Trophoblast cell (in vitro differentiated cells and primary cell): ENCODE data around the gene S100PBP. TPM values are rescaled to one million over a fixed set of nuclear protein-coding genes. Genes with fewer than 3 reads are reported as not detected.

ENCODE experiments used
- DNase-seq, 2 donors: peaks; one replicate each; pipeline ENCODE4 v3.0.0-alpha.2; 2016
- H2AFZ ChIP-seq: 2 replicates; pipeline ENCODE4 v1.6.1; 2013; ENCODE audit warnings: low read length, moderate library complexity, mild to moderate bottlenecking; ENCODE audit not compliant: insufficient read depth, poor library complexity
- H2AK5ac ChIP-seq: 2 replicates; pipeline ENCODE4 v1.6.1; 2013; ENCODE audit warnings: mild to moderate bottlenecking, low read length
- H2BK120ac ChIP-seq: 2 replicates; pipeline ENCODE4 v1.6.1; 2013; ENCODE audit warnings: low read length, mild to moderate bottlenecking, moderate library complexity; ENCODE audit not compliant: insufficient read depth, poor library complexity
- H2BK12ac ChIP-seq: 2 replicates; pipeline ENCODE4 v1.6.1; 2013; ENCODE audit warnings: mild to moderate bottlenecking, low read length, moderate library complexity
- H2BK5ac ChIP-seq: 2 replicates; pipeline ENCODE4 v1.6.1; 2013; ENCODE audit warnings: low read length, low read depth, moderate library complexity, mild to moderate bottlenecking; ENCODE audit not compliant: poor library complexity
- H3K14ac ChIP-seq: 2 replicates; pipeline ENCODE4 v1.6.1; 2013; ENCODE audit warnings: mild to moderate bottlenecking, low read length
- H3K18ac ChIP-seq: 2 replicates; pipeline ENCODE4 v1.6.1; 2013; ENCODE audit warnings: mild to moderate bottlenecking, low read length
- H3K23ac ChIP-seq: 2 replicates; pipeline ENCODE4 v1.6.1; 2013; ENCODE audit warnings: low read length
- H3K27ac ChIP-seq: 2 replicates; pipeline ENCODE4 v1.5.1; 2013; ENCODE audit warnings: low read depth, mild to moderate bottlenecking, inconsistent platforms, low read length, moderate library complexity
- H3K27me3 ChIP-seq: 2 replicates; pipeline ENCODE4 v1.6.1; 2013; ENCODE audit warnings: inconsistent platforms, mild to moderate bottlenecking, low read length, moderate library complexity; ENCODE audit not compliant: insufficient read depth
- H3K36me3 ChIP-seq, 2 experiments: 1 replicate in 1 of 2; 2 replicates in 1 of 2; pipeline ENCODE4 v1.6.1; 2013; ENCODE audit warnings: low read length in 2 of 2, mild to moderate bottlenecking in 2 of 2, moderate library complexity in 1 of 2; ENCODE audit not compliant: insufficient read depth in 2 of 2, control insufficient read depth in 1 of 2
- H3K4ac ChIP-seq: 2 replicates; pipeline ENCODE4 v1.6.1; 2013; ENCODE audit warnings: low read depth, mild to moderate bottlenecking, low read length, moderate library complexity
- H3K4me1 ChIP-seq, 2 experiments: 1 replicate in 1 of 2; 2 replicates in 1 of 2; pipeline ENCODE4 v1.6.1; 2013; ENCODE audit warnings: low read length in 2 of 2, mild to moderate bottlenecking in 2 of 2, moderate library complexity in 1 of 2; ENCODE audit not compliant: insufficient read depth in 2 of 2, control insufficient read depth in 1 of 2
- H3K4me2 ChIP-seq: 2 replicates; pipeline ENCODE4 v1.6.1; 2013; ENCODE audit warnings: inconsistent platforms, mild to moderate bottlenecking, low read length, moderate library complexity
- H3K4me3 ChIP-seq: 2 replicates; pipeline ENCODE4 v1.5.1; 2013; ENCODE audit warnings: mild to moderate bottlenecking, low read depth, low read length, inconsistent platforms
- H3K79me1 ChIP-seq: one replicate; pipeline ENCODE4 v1.6.1; 2013; ENCODE audit warnings: low read length
- H3K79me2 ChIP-seq: 2 replicates; pipeline ENCODE4 v1.6.1; 2013; ENCODE audit warnings: low read length, mild to moderate bottlenecking; ENCODE audit not compliant: control insufficient read depth, insufficient read depth, poor library complexity
- H3K9ac ChIP-seq: 2 replicates; pipeline ENCODE4 v1.6.1; 2013; ENCODE audit warnings: mild to moderate bottlenecking, low read length
- H3K9me3 ChIP-seq: 2 replicates; pipeline ENCODE4 v1.6.1; 2013; ENCODE audit warnings: low read depth, mild to moderate bottlenecking, control low read depth, inconsistent platforms, low read length; ENCODE audit not compliant: insufficient read depth
- H4K12ac ChIP-seq: 2 replicates; pipeline ENCODE4 v1.6.1; 2013; ENCODE audit warnings: low read depth, mild to moderate bottlenecking, low read length, moderate library complexity
- H4K8ac ChIP-seq: 2 replicates; pipeline ENCODE4 v1.6.1; 2013; ENCODE audit warnings: low read depth, mild to moderate bottlenecking, low read length, moderate library complexity
- H4K91ac ChIP-seq: one replicate; pipeline ENCODE4 v1.6.1; 2013; ENCODE audit warnings: low read depth, mild to moderate bottlenecking, low read length, moderate library complexity
- WGBS: extraction: QIAGEN DNeasy Blood & Tissue Kit; methylation state at CpG from one replicate; pipeline ENCODE4 v1.1.7; 2013; ENCODE audit warnings: missing lambda C conversion rate; ENCODE audit not compliant: insufficient read length, insufficient coverage; ENCODE audit errors: extremely low coverage; 5-methylcytosine and 5-hydroxymethylcytosine counted together
- polyA plus RNA-seq: library from polyadenylated mRNA; stranded (reverse); fragments of 200-250 nt; gene quantifications from 2 replicates; pipeline ENCODE4 v1.2.3, GENCODE V29; 2013

The S100PBP gene
- 12.7 and 13.0 TPM in 2 replicates for polyA plus RNA-seq

GRCh38 chr1:32817159-32817814 is at the start of gene S100PBP, which contains the start of gene YARS1:
Gene S100PBP (plus strand): TSS chr1:32817653. CDS start chr1:32826100, 8,447 bp downstream.
Gene YARS1 (minus strand): TSS chr1:32817358. CDS start chr1:32817244, 114 bp downstream.
- Histone ChIP-seq H3K4ac (peak within 1 kb of the TSS; percentile 97), H2BK120ac (peak within 1 kb of the TSS; percentile 99), H2BK12ac (peak within 1 kb of the TSS; percentile 60), H3K14ac (peak within 1 kb of the TSS; percentile 98), H4K91ac (peak within 1 kb of the TSS; percentile 99), H3K79me1 (peaks cover 15% of the 10 kb centered on the region), H3K9ac (peak within 1 kb of the TSS; percentile 88), H3K4me1 (peaks cover 0 to 5% of the 10 kb centered on the region in 2 experiments), H3K4me3 (peak within 1 kb of the TSS; percentile 94), H3K23ac (no peak within 1 kb of the TSS), H4K12ac (peak within 1 kb of the TSS; percentile 97), H2BK5ac (peak within 1 kb of the TSS; percentile 95), H3K4me2 (peak within 1 kb of the TSS; percentile 80), H3K36me3 (peaks cover 0 to 2% of the 10 kb centered on the region in 2 experiments), H3K79me2 (peaks cover 14% of the 10 kb centered on the region), H2AK5ac (peak within 1 kb of the TSS; percentile 98), H3K27me3 (no peaks in the 10 kb centered on the region), H3K27ac (peak within 1 kb of the TSS; percentile 94), H3K18ac (peak within 1 kb of the TSS; percentile 97), H2AFZ (peak within 1 kb of the TSS; percentile 97), H4K8ac (peak within 1 kb of the TSS; percentile 98), H3K9me3 (no peaks in the 10 kb centered on the region)
- peak; percentile 99 for DNase-seq
- WGBS = no CpG with 5 or more reads among the region's 55 CpGs

- no peak overlapping the region for H4K12ac ChIP-seq
- H3K79me1 ChIP-seq = peaks cover 14% of the 10 kb centered on the region
- no peak overlapping the region for H4K8ac ChIP-seq
- H3K4me2 ChIP-seq = no peak overlapping the region
- DNase-seq = no peak
- peak overlapping the region; percentile 22 for H3K18ac ChIP-seq
- no peak overlapping the region for H3K4ac ChIP-seq
- H3K14ac ChIP-seq = no peak overlapping the region
- no peak overlapping the region for H3K23ac ChIP-seq
- peaks cover 44 to 45% of the 10 kb centered on the region in 2 experiments for H3K36me3 ChIP-seq
- H2BK120ac ChIP-seq = no peak overlapping the region
- peaks cover 45 to 49% of the 10 kb centered on the region in 2 experiments for H3K4me1 ChIP-seq
- no peak overlapping the region for H2BK12ac ChIP-seq
- peaks cover 14% of the 10 kb centered on the region for H3K79me2 ChIP-seq
- no peak overlapping the region for H3K9ac ChIP-seq
- H3K27ac ChIP-seq = no peak overlapping the region
- no peaks in the 10 kb centered on the region for H3K9me3 ChIP-seq
- no CpG with 5 or more reads among the region's 16 CpGs for WGBS
- no peak overlapping the region for H2AFZ ChIP-seq
- no peak overlapping the region for H3K4me3 ChIP-seq
- no peak overlapping the region for H4K91ac ChIP-seq
- no peak overlapping the region for H2BK5ac ChIP-seq
- no peak overlapping the region for H2AK5ac ChIP-seq
- no peaks in the 10 kb centered on the region for H3K27me3 ChIP-seq
Measured at GRCh38 chr1:32768110-32768850, 49.2 kb upstream of the S100PBP start.

- H3K27me3 ChIP-seq = no peaks in the 10 kb centered on the region
- no peak overlapping the region for H2AK5ac ChIP-seq
- no peak overlapping the region for H3K4me3 ChIP-seq
- no peak overlapping the region for H2BK12ac ChIP-seq
- no peak overlapping the region for H4K8ac ChIP-seq
- H3K23ac ChIP-seq = no peak overlapping the region
- H2BK120ac ChIP-seq = no peak overlapping the region
- H3K4ac ChIP-seq = no peak overlapping the region
- no peak overlapping the region for H3K14ac ChIP-seq
- H3K18ac ChIP-seq = no peak overlapping the region
- no peak overlapping the region for H3K9ac ChIP-seq
- peaks cover 14% of the 10 kb centered on the region for H3K79me1 ChIP-seq
- peaks cover 14% of the 10 kb centered on the region for H3K79me2 ChIP-seq
- no peak overlapping the region for H3K4me2 ChIP-seq
- DNase-seq = peak; percentile 85 to 89
- H4K91ac ChIP-seq = no peak overlapping the region
- H3K4me1 ChIP-seq = peaks cover 39 to 45% of the 10 kb centered on the region in 2 experiments
- WGBS = no CpG with 5 or more reads among the region's 32 CpGs
- no peak overlapping the region for H2AFZ ChIP-seq
- no peak overlapping the region for H2BK5ac ChIP-seq
- H3K9me3 ChIP-seq = no peaks in the 10 kb centered on the region
- H3K27ac ChIP-seq = no peak overlapping the region
- H4K12ac ChIP-seq = no peak overlapping the region
- peaks cover 55 to 57% of the 10 kb centered on the region in 2 experiments for H3K36me3 ChIP-seq
Measured at GRCh38 chr1:32769524-32770220, 47.8 kb upstream of the S100PBP start.

- Histone ChIP-seq H3K27ac (no peak overlapping the region), H3K36me3 (peaks cover 60 to 62% of the 10 kb centered on the region in 2 experiments), H2AK5ac (peak overlapping the region; percentile 10), H4K8ac (no peak overlapping the region), H4K91ac (no peak overlapping the region), H3K4me2 (no peak overlapping the region), H3K14ac (no peak overlapping the region), H3K9ac (no peak overlapping the region), H2BK120ac (no peak overlapping the region), H3K27me3 (no peaks in the 10 kb centered on the region), H2BK12ac (no peak overlapping the region), H3K4me1 (peaks cover 34 to 39% of the 10 kb centered on the region in 2 experiments), H3K18ac (peak overlapping the region; percentile 0), H2AFZ (no peak overlapping the region), H3K4me3 (no peak overlapping the region), H4K12ac (no peak overlapping the region), H3K79me1 (peaks cover 10% of the 10 kb centered on the region), H2BK5ac (no peak overlapping the region), H3K79me2 (peaks cover 10% of the 10 kb centered on the region), H3K4ac (no peak overlapping the region), H3K9me3 (no peaks in the 10 kb centered on the region), H3K23ac (no peak overlapping the region)
- no CpG with 5 or more reads among the region's 25 CpGs for WGBS
- no peak for DNase-seq
Measured at GRCh38 chr1:32770221-32770731, 47.2 kb upstream of the S100PBP start.
